ENCODE results near the gene RAB25. TPM values are rescaled to one million over a fixed set of nuclear protein-coding genes. Genes with fewer than 3 reads are reported as not detected.

RAB25 gene
- total and polyA plus RNA-seq, 2 of the 13 experiments (the other 11 are each of a cell fraction or from before 2014, with no cell fraction given): 0.20 to 0.22 TPM

DNA sequence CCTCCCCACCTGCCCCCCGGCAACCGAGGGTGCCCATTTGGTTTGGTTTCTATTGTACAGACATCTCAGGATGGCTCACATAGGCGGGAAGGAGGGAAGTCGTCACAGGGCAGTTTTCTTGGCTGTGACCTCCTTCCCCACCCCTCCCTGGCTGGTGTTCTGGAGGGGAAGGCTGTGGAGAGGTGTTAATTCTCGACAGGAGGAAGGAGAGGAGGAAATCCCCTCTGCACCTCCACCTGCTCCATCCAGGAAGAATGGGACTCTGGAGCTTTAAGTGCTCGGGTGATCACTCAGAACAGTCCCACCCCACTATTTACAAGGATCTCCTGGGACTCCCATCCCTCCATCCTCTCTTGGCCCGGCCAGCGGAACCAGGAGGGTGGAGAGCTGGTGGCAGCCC, 13.7 kb downstream of the RAB25 start:
- Histone ChIP-seq H4K20me1 (ENCODE audit: insufficient read depth, low read length) (no peaks in the 10 kb centered on the region; the same call in 1 of the 2 replicates), H3K27me3 (ENCODE audit: control insufficient read depth in 1 of 2, insufficient read depth in 2 of 2, low read length in 2 of 2) (no peaks in the 10 kb centered on the region), H3K9me3 (ENCODE audit: low read length) (no peaks in the 10 kb centered on the region), H3K4me1 (ENCODE audit: insufficient read depth, low read length) (peaks cover 45% of the 10 kb centered on the region), H3K36me3 (replicated peaks in 1 of 2; ENCODE audit: control insufficient read depth in 1 of 2, insufficient read depth in 2 of 2, low read length in 2 of 2) (peaks cover 5 to 14% of the 10 kb centered on the region in 2 experiments; a peak in 4 of 5 replicates), H3K27ac (ENCODE audit: extremely low read length, insufficient read depth, low read length) (no peak overlapping the region), H3K9ac (ENCODE audit: insufficient read depth, low read depth, low read length) (no peak overlapping the region), H2AFZ (ENCODE audit: low read length) (no peak overlapping the region), H3K4me2 (ENCODE audit: low read depth, low read length) (no peak overlapping the region), H3K79me2 (ENCODE audit: insufficient read depth, low read length) (peaks cover 3% of the 10 kb centered on the region), H3K4me3 (replicated peaks in 1 of 3; ENCODE audit: insufficient read depth in 1 of 3, low read depth in 2 of 3, low read length in 3 of 3) (no peak overlapping the region)
- ATAC-seq (no peak), FAIRE-seq (no peak), DNase-seq (ENCODE audit: low spot score) (no peak)
- BruUV-seq (replicated peaks): no TSS peak
- intact Hi-C loops (cut with micrococcal nuclease; ENCODE audit: unreplicated experiment): no loop called here
- ChIA-PET CTCF (ENCODE audit: low intra/inter-chr PET ratio, low total read pairs) (no interaction called here), POLR2A (no interaction called here)
- WGBS (ENCODE audit: low lambda C conversion rate): 93% methylated on average over 5 of the region's 8 CpGs
- in situ Hi-C loops (cut with HindIII; ENCODE audit: extremely low pct_ligation_motif_present, low pct_unique_long_range_greater_than_20kb): no loop called here
- TF ChIP-seq ZNF550 (CRISPR knock-in tag; IDR thresholded peaks at IDR 0.05; ENCODE audit: borderline replicate concordance): no peak
- TF ChIP-seq HMG20A (CRISPR knock-in tag; IDR thresholded peaks at IDR 0.05; ENCODE audit: borderline replicate concordance): no peak
- TF ChIP-seq FOXO1 (CRISPR knock-in tag; IDR thresholded peaks at IDR 0.05): no peak
- TF ChIP-seq, protein P1, sequence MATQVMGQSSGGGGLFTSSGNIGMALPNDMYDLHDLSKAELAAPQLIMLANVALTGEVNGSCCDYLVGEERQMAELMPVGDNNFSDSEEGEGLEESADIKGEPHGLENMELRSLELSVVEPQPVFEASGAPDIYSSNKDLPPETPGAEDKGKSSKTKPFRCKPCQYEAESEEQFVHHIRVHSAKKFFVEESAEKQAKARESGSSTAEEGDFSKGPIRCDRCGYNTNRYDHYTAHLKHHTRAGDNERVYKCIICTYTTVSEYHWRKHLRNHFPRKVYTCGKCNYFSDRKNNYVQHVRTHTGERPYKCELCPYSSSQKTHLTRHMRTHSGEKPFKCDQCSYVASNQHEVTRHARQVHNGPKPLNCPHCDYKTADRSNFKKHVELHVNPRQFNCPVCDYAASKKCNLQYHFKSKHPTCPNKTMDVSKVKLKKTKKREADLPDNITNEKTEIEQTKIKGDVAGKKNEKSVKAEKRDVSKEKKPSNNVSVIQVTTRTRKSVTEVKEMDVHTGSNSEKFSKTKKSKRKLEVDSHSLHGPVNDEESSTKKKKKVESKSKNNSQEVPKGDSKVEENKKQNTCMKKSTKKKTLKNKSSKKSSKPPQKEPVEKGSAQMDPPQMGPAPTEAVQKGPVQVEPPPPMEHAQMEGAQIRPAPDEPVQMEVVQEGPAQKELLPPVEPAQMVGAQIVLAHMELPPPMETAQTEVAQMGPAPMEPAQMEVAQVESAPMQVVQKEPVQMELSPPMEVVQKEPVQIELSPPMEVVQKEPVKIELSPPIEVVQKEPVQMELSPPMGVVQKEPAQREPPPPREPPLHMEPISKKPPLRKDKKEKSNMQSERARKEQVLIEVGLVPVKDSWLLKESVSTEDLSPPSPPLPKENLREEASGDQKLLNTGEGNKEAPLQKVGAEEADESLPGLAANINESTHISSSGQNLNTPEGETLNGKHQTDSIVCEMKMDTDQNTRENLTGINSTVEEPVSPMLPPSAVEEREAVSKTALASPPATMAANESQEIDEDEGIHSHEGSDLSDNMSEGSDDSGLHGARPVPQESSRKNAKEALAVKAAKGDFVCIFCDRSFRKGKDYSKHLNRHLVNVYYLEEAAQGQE (IDR thresholded peaks at IDR 0.05; ENCODE audit: borderline replicate concordance in 1 of 2, low read depth in 1 of 2, low read length in 2 of 2): no peak
- TF ChIP-seq ZNF749 (CRISPR knock-in tag; IDR thresholded peaks at IDR 0.05; ENCODE audit: borderline replicate concordance): no peak
- TF ChIP-seq, protein P2, sequence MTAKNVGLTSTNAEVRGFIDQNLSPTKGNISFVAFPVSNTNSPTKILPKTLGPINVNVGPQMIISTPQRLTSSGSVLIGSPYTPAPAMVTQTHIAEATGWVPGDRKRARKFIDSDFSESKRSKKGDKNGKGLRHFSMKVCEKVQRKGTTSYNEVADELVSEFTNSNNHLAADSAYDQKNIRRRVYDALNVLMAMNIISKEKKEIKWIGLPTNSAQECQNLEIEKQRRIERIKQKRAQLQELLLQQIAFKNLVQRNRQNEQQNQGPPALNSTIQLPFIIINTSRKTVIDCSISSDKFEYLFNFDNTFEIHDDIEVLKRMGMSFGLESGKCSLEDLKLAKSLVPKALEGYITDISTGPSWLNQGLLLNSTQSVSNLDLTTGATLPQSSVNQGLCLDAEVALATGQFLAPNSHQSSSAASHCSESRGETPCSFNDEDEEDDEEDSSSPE (CRISPR knock-in tag; IDR thresholded peaks at IDR 0.05): no peak
- no peak for TF ChIP-seq ZFYVE20 (CRISPR knock-in tag; IDR thresholded peaks at IDR 0.05; ENCODE audit: borderline replicate concordance, low read depth)
- no peak for TF ChIP-seq EP300 (IDR thresholded peaks at IDR 0.05; ENCODE audit: low read depth in 2 of 2, low read length in 2 of 2)
- no peak for TF ChIP-seq EP300 (CRISPR knock-in tag; IDR thresholded peaks at IDR 0.05; ENCODE audit: borderline replicate concordance)
- TF ChIP-seq TGIF2 (CRISPR knock-in tag; IDR thresholded peaks at IDR 0.05): no peak
- no peak for TF ChIP-seq TBP (CRISPR knock-in tag; IDR thresholded peaks at IDR 0.05)
- TF ChIP-seq, protein P3, sequence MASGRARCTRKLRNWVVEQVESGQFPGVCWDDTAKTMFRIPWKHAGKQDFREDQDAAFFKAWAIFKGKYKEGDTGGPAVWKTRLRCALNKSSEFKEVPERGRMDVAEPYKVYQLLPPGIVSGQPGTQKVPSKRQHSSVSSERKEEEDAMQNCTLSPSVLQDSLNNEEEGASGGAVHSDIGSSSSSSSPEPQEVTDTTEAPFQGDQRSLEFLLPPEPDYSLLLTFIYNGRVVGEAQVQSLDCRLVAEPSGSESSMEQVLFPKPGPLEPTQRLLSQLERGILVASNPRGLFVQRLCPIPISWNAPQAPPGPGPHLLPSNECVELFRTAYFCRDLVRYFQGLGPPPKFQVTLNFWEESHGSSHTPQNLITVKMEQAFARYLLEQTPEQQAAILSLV (CRISPR knock-in tag; IDR thresholded peaks at IDR 0.05; ENCODE audit: borderline replicate concordance): no peak
- TF ChIP-seq ELF3 (CRISPR knock-in tag; IDR thresholded peaks at IDR 0.05): no peak
